OCI-M1 (cell line): Measurements from ENCODE around the gene PHACTR1.

Source experiments
- DNase-seq: peaks from one replicate; lab custom pipeline; 2025; lab: John Stamatoyannopoulos, UW

The PHACTR1 gene

DNA sequence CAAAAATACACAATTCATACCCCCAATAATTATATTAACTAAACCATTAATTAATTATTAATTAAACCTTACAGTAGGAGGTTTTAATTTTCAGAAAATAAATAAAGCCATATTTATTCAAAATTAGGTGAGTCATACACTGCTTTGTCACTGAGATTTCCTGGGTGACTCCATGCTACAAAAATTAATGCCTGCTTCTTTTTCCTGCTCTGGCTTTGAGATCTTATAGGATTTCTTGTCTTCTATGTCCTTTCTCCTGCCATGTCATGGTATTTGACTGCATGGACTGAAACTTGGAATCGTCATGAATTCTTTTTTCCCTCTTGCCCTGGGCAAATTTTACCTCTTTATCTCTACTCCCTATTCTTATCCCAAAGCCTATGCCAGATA lies 133.2 kb downstream of the PHACTR1 start:
- DNase-seq = no peak

- DNase-seq = no peak
These were observed 134.6 kb downstream of the PHACTR1 start for GRCh38 chr6:12851123-12851695.

DNA sequence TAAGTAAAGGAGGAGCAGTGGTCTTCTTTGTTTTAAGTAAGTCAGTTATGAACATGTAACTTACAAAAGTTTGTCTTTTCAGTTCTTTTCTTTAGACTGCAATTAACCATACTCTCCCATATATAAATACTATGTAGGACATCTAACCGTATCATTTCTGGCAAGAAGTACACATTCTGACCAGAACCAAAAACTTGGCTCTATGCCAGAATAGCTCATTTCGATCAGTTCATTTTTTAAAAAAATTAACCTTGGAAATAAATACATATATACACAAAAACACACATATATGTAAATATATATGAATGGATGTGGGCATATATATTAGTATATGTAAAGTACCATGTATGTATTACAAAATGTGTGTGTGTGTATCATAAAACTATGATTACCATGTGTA lies 145.0 kb downstream of the PHACTR1 start:
- DNase-seq = no peak

- no peak for DNase-seq
These were observed 148.6 kb downstream of the PHACTR1 start for GRCh38 chr6:12865117-12865516.

DNA sequence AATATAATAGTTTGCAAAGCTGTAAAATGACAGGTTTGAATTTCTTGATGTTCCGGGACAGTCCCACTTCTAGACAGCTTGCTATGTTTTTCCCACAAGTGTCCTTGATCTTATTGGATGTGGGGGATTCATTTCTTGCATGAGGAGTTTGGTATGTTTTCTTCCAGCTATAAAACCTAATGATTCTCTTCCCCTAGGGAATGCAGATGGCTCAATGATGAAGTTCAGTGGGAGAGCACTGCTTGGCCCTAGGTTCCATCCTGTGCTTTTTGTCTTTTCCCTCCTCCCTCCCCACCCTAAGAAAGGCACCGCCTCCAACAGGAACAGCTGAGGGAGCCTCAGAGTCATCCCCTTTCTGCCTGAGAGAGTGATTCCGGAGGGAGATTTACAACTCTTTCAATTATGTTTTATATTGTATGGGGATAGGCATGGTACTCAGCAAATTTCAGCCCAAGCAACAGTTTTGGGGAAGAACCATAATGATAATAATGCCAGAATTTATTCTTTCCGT lies 149.2 kb downstream of the PHACTR1 start:
- DNase-seq = no peak

- no peak for DNase-seq
These were observed 150.0 kb downstream of the PHACTR1 start for GRCh38 chr6:12866422-12867029.

- DNase-seq = no peak
These were observed 153.4 kb downstream of the PHACTR1 start for GRCh38 chr6:12869816-12870432.

GRCh38 chr6:12873691-12874090 lies 157.1 kb downstream of the PHACTR1 start:
- DNase-seq = no peak

DNA sequence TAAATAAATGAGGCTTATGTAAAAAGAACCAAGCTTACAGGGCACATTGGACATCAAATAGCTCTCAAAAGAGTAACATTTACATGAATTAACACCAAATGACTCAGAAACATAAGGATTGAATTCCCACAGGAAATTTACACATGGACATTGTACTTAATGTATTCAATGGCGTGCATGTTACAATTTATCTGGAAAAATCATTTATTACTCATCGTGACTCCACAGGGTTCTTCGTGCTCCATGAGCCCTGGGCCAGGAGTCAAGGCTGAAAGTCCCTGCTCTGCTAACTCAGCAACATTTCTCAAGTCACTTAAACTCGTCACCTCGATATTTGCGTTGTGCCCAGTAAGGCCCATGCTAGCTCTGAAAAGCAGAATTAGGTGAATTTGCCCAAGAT lies 158.5 kb downstream of the PHACTR1 start:
- no peak for DNase-seq

GRCh38 chr6:12878741-12879140 lies 162.2 kb downstream of the PHACTR1 start:
- no peak for DNase-seq

GRCh38 chr6:12882761-12883290 lies 166.3 kb downstream of the PHACTR1 start:
- no peak for DNase-seq

GRCh38 chr6:12884983-12885382 lies 168.4 kb downstream of the PHACTR1 start:
- no peak for DNase-seq

- no peak for DNase-seq
These were observed 170.6 kb downstream of the PHACTR1 start for GRCh38 chr6:12886961-12887775.

- DNase-seq = peak; percentile 47
These were observed 173.7 kb downstream of the PHACTR1 start for GRCh38 chr6:12890171-12890790.

DNA sequence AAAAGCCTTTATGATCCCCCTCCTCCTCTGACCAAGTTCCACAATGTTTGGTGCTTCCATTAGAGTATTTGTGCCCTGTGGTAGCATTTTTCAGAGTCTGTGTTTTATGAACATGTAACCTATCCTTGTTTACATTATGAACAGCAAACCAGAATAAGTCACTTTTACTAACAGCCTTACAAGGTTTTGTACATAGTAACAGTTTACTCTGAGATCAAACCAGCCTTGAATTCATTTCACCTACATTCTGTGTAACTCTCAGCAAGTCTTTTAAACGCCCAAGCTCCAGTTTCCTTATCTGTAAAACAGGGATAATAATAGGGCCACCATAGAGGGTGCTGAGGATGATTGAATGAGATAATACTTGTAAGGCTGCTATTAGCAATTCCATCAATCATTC lies 175.0 kb downstream of the PHACTR1 start:
- no peak for DNase-seq

GRCh38 chr6:12892151-12892550 lies 175.6 kb downstream of the PHACTR1 start:
- DNase-seq = no peak

GRCh38 chr6:12893036-12893435 lies 176.5 kb downstream of the PHACTR1 start:
- DNase-seq = no peak

GRCh38 chr6:12895721-12896120 lies 179.2 kb downstream of the PHACTR1 start:
- DNase-seq = no peak

DNA sequence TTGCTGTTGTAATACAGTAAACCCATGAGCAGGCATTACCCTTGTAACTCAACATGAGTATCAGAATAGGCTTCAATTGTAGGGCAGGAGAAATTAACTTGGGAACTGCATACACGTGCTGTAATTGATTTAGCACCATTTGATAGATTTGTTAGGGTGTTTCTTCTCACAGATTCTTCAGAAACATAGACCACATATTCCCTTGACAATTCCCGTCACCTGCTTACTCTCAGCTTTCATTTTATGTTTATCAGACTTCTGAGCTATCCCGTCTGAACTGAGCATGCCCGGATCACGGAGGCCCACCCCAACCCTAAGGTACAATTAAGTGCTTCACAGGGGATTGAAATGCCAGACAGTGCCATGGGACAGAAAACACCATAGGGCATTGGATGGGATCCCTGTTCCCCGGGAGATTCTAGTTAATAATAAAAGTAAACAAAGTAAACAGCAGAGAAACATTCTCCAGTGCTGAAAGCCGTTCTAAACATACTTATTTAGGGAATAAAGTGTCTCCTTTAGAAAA lies 179.7 kb downstream of the PHACTR1 start:
- no peak for DNase-seq

DNA sequence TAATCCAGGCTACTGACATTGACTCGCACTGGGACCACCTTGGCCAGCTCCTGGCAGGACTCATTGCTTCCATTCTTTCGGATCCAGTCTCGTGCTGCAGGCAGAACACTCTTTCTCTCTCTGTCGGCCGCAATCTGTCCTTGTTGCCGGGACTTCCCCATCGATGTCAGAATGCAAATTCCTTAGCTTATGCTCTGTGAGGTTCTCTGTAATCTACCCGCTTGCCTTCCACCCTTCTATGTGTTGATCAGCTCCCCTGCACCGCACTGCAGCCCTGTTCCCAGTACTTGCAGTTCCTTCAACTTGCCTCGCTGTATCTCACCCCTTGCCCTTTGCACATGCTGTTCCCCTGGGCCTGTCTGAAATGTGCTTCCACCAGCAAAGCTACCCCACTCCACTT lies 182.0 kb downstream of the PHACTR1 start:
- DNase-seq = no peak

DNA sequence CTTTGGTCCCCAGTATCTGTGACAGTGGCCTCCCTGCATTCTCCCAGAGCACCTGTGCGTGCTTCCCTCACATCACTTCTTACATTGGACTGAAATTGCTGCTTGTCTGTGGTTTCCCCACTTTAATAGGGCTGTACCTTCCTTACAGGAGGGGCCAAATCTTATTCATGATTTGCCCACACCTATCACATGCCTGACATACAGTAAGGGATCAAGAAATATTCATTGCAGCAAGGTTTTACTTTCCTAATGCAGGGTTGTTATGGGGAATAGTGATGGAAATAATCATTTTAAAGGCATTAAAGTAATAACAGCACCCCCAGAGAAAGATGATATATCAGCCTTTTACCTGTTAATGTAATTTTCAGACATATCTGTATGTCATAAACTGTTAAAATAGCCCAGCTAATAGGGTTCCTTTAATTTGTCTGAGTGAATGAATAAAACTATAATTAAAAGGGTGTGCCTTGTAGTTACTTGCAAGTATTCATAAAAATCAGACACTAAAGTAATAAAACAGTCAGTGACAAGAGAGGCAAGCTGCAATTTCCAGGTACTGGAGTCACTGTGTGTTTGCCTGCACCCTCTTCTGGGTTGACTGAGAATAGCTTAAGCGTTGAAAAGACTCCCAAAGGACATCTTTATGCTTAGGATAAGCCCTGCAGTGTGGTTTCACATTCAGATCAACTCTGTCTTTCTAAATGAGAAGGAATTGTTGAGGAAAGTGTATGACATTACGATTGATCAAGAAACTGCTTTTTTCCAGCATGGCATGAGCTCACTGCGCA lies 182.7 kb downstream of the PHACTR1 start:
- DNase-seq = peak; percentile 26
